ENCODE data around the gene SMYD3.

- no peak for TF ChIP-seq CTCF (IDR thresholded peaks at IDR 0.05; ENCODE audit: insufficient read depth, low read length, poor library complexity, severe bottlenecking)
- no peak for TF ChIP-seq EZH2phosphoT487 (conservative IDR thresholded peaks at IDR 0.05; ENCODE audit: low read length)
These were observed 746.8 kb downstream of the SMYD3 start for GRCh38 chr1:245760301-245760700.
